OCI-LY7 (cell line): ENCODE data around the gene ZNF773. TPM values are rescaled to one million over a fixed set of nuclear protein-coding genes. Genes with fewer than 3 reads are reported as not detected.
A peak's percentile ranks its signal among the peaks of the same experiment; 100 is the strongest.
"Not testable (repeated sequence)": the region's sequence is repeated elsewhere in the genome, so short reads cannot be mapped to it uniquely, and the experiment has no call there.

Source experiments
- Bru-seq: library from RNA; stranded (reverse); fragments of 400-500 nt; gene quantifications from one replicate; lab custom pipeline; 2021; lab: Mats Ljungman, UMichigan
- BruChase-seq, 2 experiments: library from RNA; stranded (reverse); fragments of 400-500 nt; gene quantifications; one replicate each; lab custom pipeline; 2021; lab: Mats Ljungman, UMichigan
- BruUV-seq: library from RNA; stranded (reverse); fragments of 400-500 nt; replicated peaks from 2 replicates; lab custom pipeline; 2021; lab: Mats Ljungman, UMichigan
- CTCF ChIA-PET: fragments of 300-600 bp; sonication (Branson Sonifier 250); formaldehyde crosslinking; loops from one replicate; lab custom pipeline; 2022; ENCODE audit warnings: antibody characterized with exemption; ENCODE audit not compliant: unreplicated experiment; lab: Charles Lee
- POLR2A ChIA-PET: fragments of 300-600 bp; sonication (Branson Sonifier 250); formaldehyde crosslinking; loops from one replicate; lab custom pipeline; 2022; ENCODE audit warnings: antibody characterized with exemption; lab: Charles Lee
- DNase-seq: peaks from one replicate; pipeline ENCODE4 v3.0.0-alpha.2; 2015; ENCODE audit warnings: low spot score
- H2AFZ ChIP-seq: fragments of 200-600 bp; sonication (generic), shearing (Covaris generic); 2 replicates; pipeline ENCODE4 v1.6.1; 2014; ENCODE audit warnings: mild to moderate bottlenecking, antibody characterized with exemption, low read length, moderate library complexity
- H3K27ac ChIP-seq: fragments of 200-600 bp; sonication (generic); 2 replicates; pipeline ENCODE4 v1.5.1; 2014; ENCODE audit warnings: mixed run types, low read depth, mild to moderate bottlenecking, moderate library complexity, low read length, inconsistent platforms; ENCODE audit not compliant: poor library complexity, severe bottlenecking
- H3K36me3 ChIP-seq: fragments of 200-600 bp; sonication (generic); 2 replicates; pipeline ENCODE4 v1.6.1; 2014; ENCODE audit warnings: mild to moderate bottlenecking, antibody characterized with exemption, low read length, moderate library complexity, mixed read lengths; ENCODE audit not compliant: insufficient read depth
- H3K4me1 ChIP-seq: fragments of 200-600 bp; sonication (generic); 2 replicates; pipeline ENCODE4 v1.5.1; 2014; ENCODE audit warnings: mild to moderate bottlenecking, low read length; ENCODE audit not compliant: insufficient read depth, poor library complexity, severe bottlenecking
- H3K4me2 ChIP-seq: fragments of 200-600 bp; sonication (generic); 2 replicates; pipeline ENCODE4 v1.6.1; 2014; ENCODE audit warnings: mild to moderate bottlenecking, low read length
- H3K4me3 ChIP-seq: fragments of 200-600 bp; sonication (generic); 2 replicates; pipeline ENCODE4 v1.5.1; 2014; ENCODE audit warnings: mild to moderate bottlenecking, low read depth, low read length; ENCODE audit not compliant: poor library complexity, severe bottlenecking
- H3K79me2 ChIP-seq: fragments of 200-600 bp; sonication (generic); 2 replicates; pipeline ENCODE4 v1.6.1; 2016; ENCODE audit warnings: low read depth, mild to moderate bottlenecking, low read length, moderate library complexity, mixed read lengths; ENCODE audit not compliant: insufficient read depth
- H3K9me2 ChIP-seq: fragments of 200-600 bp; sonication (generic); 2 replicates; pipeline ENCODE4 v1.6.1; 2016; ENCODE audit warnings: mild to moderate bottlenecking, low read length, mixed read lengths; ENCODE audit not compliant: insufficient read depth
- H3K9me3 ChIP-seq: fragments of 200-600 bp; sonication (generic); 2 replicates; pipeline ENCODE4 v1.6.1; 2014; ENCODE audit warnings: mild to moderate bottlenecking, mixed run types, low read length, mixed read lengths
- H4K20me1 ChIP-seq: fragments of 200-600 bp; sonication (generic); 2 replicates; pipeline ENCODE4 v1.6.1; 2014; ENCODE audit warnings: mild to moderate bottlenecking, antibody characterized with exemption, low read length, moderate library complexity, mixed read lengths; ENCODE audit not compliant: insufficient read depth
- EZH2phosphoT487 ChIP-seq: fragments of 200-600 bp; sonication (generic); IDR thresholded peaks from 2 replicates; pipeline ENCODE4 v1.6.1; 2018; ENCODE audit warnings: low read depth, borderline replicate concordance, mild to moderate bottlenecking, mixed run types, antibody characterized with exemption, low read length, moderate library complexity, mixed read lengths
- intact Hi-C: fragments of 100-400 bp; cut with micrococcal nuclease; formaldehyde crosslinking; loops from one replicate; pipeline ENCODE4 v1.10.0; 2022; ENCODE audit not compliant: unreplicated experiment
- long read RNA-seq: library from polyadenylated mRNA; stranded (forward); transcript quantifications from one replicate; pipeline ENCODE4 v2.0.0, GENCODE V29; 2022
- total RNA-seq, 2 experiments: library from RNA; depleted of rRNA in 1 of 2; stranded (reverse); fragments of >200 nt in 1 of 2; shearing (Covaris generic) in 1 of 2; gene quantifications; 2 replicates each; pipeline ENCODE4 v1.2.3, GENCODE V29; 2014 to 2022
- TF ChIP-seq, protein P1 (sequence below): fragments of 200-600 bp; sonication (generic); conservative IDR thresholded peaks from 2 replicates; pipeline ENCODE4 v1.5.1; 2014; ENCODE audit warnings: mild to moderate bottlenecking, antibody characterized with exemption, low read length, moderate library complexity, mixed read lengths

Gene ZNF773
- total RNA-seq (2014; rRNA removed; shearing (Covaris generic)): 9.6 and 12.0 TPM in 2 replicates
- 6.1 and 8.7 TPM in 2 replicates for total RNA-seq (2022)
- Bru-seq, nascent RNA: percentile 52 among the genes with signal in this experiment
- BruChase-seq, experiment 1, labeled RNA remaining after a 6-hour chase: percentile 50 among the genes with signal in this experiment
- percentile 51 among the genes with signal in this experiment for BruChase-seq, experiment 2, labeled RNA remaining after a 2-hour chase
- long read RNA-seq, transcript ZNF773-204 (4 exons, 2,019 nt): major isoform, 10 of 16 reads
- long read RNA-seq, partial matches to known transcripts: 0 of 16 reads
- long read RNA-seq, other reads (novel, unspliced or antisense): 3 of 16 reads

DNA sequence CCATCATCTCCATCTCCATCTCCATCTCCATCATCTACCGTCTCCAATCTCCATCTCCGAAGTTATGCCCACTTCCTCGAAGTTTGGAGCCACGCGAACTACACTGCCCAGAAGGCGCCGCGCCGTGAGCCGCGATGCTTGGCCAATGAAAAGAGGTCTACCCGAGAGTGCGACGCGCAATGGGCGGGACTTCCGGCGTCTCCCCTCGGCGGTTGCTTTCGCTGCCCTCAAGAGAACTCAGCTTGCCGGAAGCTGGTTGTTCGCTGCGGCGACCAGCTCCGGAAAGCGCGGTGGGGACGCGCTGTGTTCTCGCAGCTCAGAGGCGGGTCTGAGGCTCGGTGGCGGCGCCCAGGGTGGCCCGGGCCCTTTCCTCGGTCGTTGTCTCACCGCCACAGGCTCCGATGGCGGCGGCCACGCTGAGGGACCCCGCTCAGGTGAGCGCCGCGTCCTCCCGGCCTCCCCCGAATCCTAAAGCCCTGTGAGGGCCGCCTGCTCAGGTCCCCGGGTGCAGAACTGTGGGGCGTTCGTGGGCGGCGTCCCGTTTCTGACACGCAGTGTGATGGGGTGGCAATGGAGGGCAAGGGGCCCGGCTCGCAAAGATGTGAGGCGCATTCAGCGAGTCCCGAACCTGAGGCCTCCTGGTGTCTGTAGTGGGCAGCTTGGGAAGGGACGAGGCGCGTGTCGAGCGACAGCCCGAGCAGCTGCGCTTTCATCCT lies at the start of gene ZNF773:
Gene ZNF773 (plus strand): TSS at position 259 of the 716 bp plus-strand sequence. CDS start 143 bp downstream, at position 402.
- POLR2A ChIA-PET, BruUV-seq: not testable (repeated sequence)
- H3K4me2 ChIP-seq: peak within 1 kb of the TSS; percentile 62

DNA sequence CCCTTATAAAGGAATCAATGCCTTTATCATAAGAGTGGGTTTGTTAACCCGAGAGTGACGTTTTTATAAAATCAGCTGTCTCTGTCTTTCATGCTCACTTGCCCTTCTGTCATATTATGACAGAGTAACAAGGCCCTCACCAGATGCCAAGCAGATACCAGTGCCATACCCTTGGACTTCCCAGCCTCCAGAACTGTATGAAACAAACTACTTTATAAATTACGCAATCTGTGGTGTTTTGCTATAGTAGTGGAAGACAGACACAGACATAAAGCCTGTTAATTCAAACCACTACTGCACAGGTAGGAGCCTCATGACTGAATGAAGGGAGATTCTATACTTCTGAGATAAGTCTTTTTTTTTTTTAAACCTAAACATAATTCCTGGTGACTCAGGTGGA lies 47.4 kb upstream of the ZNF773 start:
- TF ChIP-seq, protein P1, sequence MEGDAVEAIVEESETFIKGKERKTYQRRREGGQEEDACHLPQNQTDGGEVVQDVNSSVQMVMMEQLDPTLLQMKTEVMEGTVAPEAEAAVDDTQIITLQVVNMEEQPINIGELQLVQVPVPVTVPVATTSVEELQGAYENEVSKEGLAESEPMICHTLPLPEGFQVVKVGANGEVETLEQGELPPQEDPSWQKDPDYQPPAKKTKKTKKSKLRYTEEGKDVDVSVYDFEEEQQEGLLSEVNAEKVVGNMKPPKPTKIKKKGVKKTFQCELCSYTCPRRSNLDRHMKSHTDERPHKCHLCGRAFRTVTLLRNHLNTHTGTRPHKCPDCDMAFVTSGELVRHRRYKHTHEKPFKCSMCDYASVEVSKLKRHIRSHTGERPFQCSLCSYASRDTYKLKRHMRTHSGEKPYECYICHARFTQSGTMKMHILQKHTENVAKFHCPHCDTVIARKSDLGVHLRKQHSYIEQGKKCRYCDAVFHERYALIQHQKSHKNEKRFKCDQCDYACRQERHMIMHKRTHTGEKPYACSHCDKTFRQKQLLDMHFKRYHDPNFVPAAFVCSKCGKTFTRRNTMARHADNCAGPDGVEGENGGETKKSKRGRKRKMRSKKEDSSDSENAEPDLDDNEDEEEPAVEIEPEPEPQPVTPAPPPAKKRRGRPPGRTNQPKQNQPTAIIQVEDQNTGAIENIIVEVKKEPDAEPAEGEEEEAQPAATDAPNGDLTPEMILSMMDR: no peak
- no peak for TF ChIP-seq EZH2phosphoT487
- ChIA-PET CTCF (no interaction called here), POLR2A (no interaction called here)
- H2AFZ ChIP-seq: no peak overlapping the region
- H3K9me2 ChIP-seq: no peaks in the 10 kb centered on the region
- no peaks in the 10 kb centered on the region for H4K20me1 ChIP-seq
- H3K36me3 ChIP-seq: no peaks in the 10 kb centered on the region
- no peak overlapping the region for H3K4me2 ChIP-seq
- intact Hi-C loops: no loop called here
- no peaks in the 10 kb centered on the region for H3K4me1 ChIP-seq
- H3K9me3 ChIP-seq: no peaks in the 10 kb centered on the region
- no TSS peak for BruUV-seq
- H3K27ac ChIP-seq: no peak overlapping the region
- no peaks in the 10 kb centered on the region for H3K79me2 ChIP-seq
- no peak overlapping the region for H3K4me3 ChIP-seq
- no peak for DNase-seq

More for the DNA sequence above, at the start of gene ZNF773:
- Histone ChIP-seq H3K4me3 (peak within 1 kb of the TSS; percentile 87), H3K9me3 (peaks cover 18% of the 10 kb centered on the region; the same call in 1 of the 2 replicates), H2AFZ (peak within 1 kb of the TSS; percentile 90; the same call in 1 of the 2 replicates), H3K36me3 (peaks cover 22% of the 10 kb centered on the region), H3K27ac (peak within 1 kb of the TSS; percentile 33)
- H3K9me2 ChIP-seq, H4K20me1 ChIP-seq, intact Hi-C loops, H3K79me2 ChIP-seq, H3K4me1 ChIP-seq: not testable (repeated sequence)
- DNase-seq: peak; percentile 98
- CTCF ChIA-PET: interaction anchor here (0.6 kb wide), 1 partner anchor 56 kb away, joined by 3 read pairs; no protein-coding TSS in a partner anchor

DNA sequence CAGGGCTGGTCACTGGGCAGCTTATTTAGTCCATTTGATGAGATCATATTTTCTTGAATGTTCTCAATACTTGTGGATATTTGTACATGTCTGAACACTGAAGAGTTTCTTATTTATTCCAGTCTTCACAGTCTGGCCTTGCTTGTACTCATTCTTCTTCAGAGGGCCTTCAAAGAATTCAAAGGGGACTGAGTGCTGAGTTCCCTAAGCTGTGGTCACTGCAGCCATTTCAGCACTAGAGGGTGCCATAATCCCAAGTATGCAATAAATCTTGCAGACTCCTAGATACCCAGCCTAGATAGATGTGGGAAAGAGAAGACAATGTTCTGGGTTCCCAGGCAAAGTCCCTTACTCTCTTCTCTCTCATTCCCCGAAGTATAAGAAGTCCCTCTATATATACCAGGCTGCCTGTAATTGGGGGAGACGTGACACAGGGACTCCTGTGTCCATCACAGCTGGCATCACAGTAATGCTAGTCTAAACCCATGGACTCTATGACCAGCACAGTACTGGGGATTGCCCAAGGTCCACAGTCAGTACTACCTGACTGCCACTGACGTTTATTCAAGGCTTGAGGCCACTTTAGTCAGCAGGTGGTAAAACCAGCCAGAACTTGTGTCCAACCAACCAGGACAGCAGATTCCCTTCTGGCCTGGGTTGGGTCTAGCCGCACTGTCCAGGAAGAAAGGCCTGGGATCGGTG lies 33.9 kb upstream of the ZNF773 start:
- no peak overlapping the region for H3K27ac ChIP-seq
- no peaks in the 10 kb centered on the region for H3K36me3 ChIP-seq
- intact Hi-C loops: loop anchor here (5.0 kb wide), 1 partner anchor 364 kb away; no protein-coding TSS in a partner anchor
- no peaks in the 10 kb centered on the region for H3K9me3 ChIP-seq
- POLR2A ChIA-PET: interaction anchor here (0.7 kb wide), 1 partner anchor 381 kb away, joined by 6 read pairs; no protein-coding TSS in a partner anchor
- H3K4me3 ChIP-seq: no peak overlapping the region
- TF ChIP-seq, protein P1: peak; percentile 93
- TF ChIP-seq EZH2phosphoT487: no peak
- H3K79me2 ChIP-seq: no peaks in the 10 kb centered on the region
- CTCF ChIA-PET: no interaction called here
- BruUV-seq: no TSS peak
- H3K4me2 ChIP-seq: no peak overlapping the region
- no peaks in the 10 kb centered on the region for H4K20me1 ChIP-seq
- no peaks in the 10 kb centered on the region for H3K9me2 ChIP-seq
- DNase-seq: peak; percentile 74
- no peaks in the 10 kb centered on the region for H3K4me1 ChIP-seq
- H2AFZ ChIP-seq: no peak overlapping the region
